ENCODE data around the gene APOC3.
"Not testable (repeated sequence)": the region's sequence is repeated elsewhere in the genome, so short reads cannot be mapped to it uniquely, and the experiment has no call there.

The APOC3 gene

GRCh38 chr11:116831790-116832349 is 2.2 kb downstream of the APOC3 start:
- no peak for DNase-seq (ENCODE audit: low read depth)

GRCh38 chr11:116832350-116833290 is 2.9 kb downstream of the APOC3 start:
- DNase-seq (ENCODE audit: low read depth) = no peak

GRCh38 chr11:116833491-116833815 is 3.7 kb downstream of the APOC3 start:
- DNase-seq (ENCODE audit: low read depth) = no peak

- no peak for DNase-seq (ENCODE audit: low read depth)
Measured at GRCh38 chr11:116833816-116834534, 4.3 kb downstream of the APOC3 start.

- not testable (repeated sequence) for DNase-seq (ENCODE audit: low read depth)
Measured at GRCh38 chr11:116834535-116835041, 4.9 kb downstream of the APOC3 start.

- no peak for DNase-seq (ENCODE audit: low read depth)
Measured at GRCh38 chr11:116835042-116835772, 5.5 kb downstream of the APOC3 start.

- DNase-seq (ENCODE audit: low read depth) = peak; percentile 59
Measured at GRCh38 chr11:116835791-116836631, 6.3 kb downstream of the APOC3 start.

- DNase-seq (ENCODE audit: low read depth) = no peak
Measured at GRCh38 chr11:116836632-116836991, 6.9 kb downstream of the APOC3 start.

- DNase-seq (ENCODE audit: low read depth) = no peak
Measured at GRCh38 chr11:116837231-116838091, 7.8 kb downstream of the APOC3 start, which contains the start of gene APOA1. APOA1 (minus strand) TSS chr11:116837622; CDS start chr11:116837387, 235 bp downstream.

- no peak for DNase-seq (ENCODE audit: low read depth)
Measured at GRCh38 chr11:116838321-116839084, 8.8 kb downstream of the APOC3 start.

- no peak for DNase-seq (ENCODE audit: low read depth)
Measured at GRCh38 chr11:116840224-116840745, 10.6 kb downstream of the APOC3 start.

- DNase-seq (ENCODE audit: low read depth) = no peak
Measured at GRCh38 chr11:116840746-116841296, 11.1 kb downstream of the APOC3 start.

- DNase-seq (ENCODE audit: low read depth) = no peak
Measured at GRCh38 chr11:116842117-116842516, 12.4 kb downstream of the APOC3 start.

GRCh38 chr11:116842909-116843308 is 13.2 kb downstream of the APOC3 start:
- no peak for DNase-seq (ENCODE audit: low read depth)

GRCh38 chr11:116843661-116844060 is 14.0 kb downstream of the APOC3 start:
- DNase-seq (ENCODE audit: low read depth) = no peak

GRCh38 chr11:116844722-116845121 is 15.0 kb downstream of the APOC3 start:
- no peak for DNase-seq (ENCODE audit: low read depth)

GRCh38 chr11:116847612-116848011 is 17.9 kb downstream of the APOC3 start:
- no peak for DNase-seq (ENCODE audit: low read depth)

- DNase-seq (ENCODE audit: low read depth) = no peak
Measured at GRCh38 chr11:116849060-116849459, 19.4 kb downstream of the APOC3 start.

- DNase-seq (ENCODE audit: low read depth) = no peak
Measured at GRCh38 chr11:116849486-116849885, 19.8 kb downstream of the APOC3 start.

Measured in T-helper 22 cell (primary cell).